CD4-positive, CD25-positive, alpha-beta regulatory T cell (primary cell): ENCODE data around the gene TMEM106B. TPM values are rescaled to one million over a fixed set of nuclear protein-coding genes. Genes with fewer than 3 reads are reported as not detected.

Experiments
- ATAC-seq, 2 donors: fragments of 150-1000 bp; cut with Tn5 transposase; one replicate each; pipeline ENCODE4 v1.10.0; 2021; ENCODE audit warnings: low read depth in 2 of 2, moderate number of reproducible peaks in 2 of 2, moderate library complexity in 1 of 2
- DNase-seq, 3 donors: peaks; one replicate each; pipeline versions ENCODE4 v3.0.0 to v3.0.0-alpha.2; 2012 to 2022; ENCODE audit warnings: mixed read lengths in 1 of 3
- H3K27ac ChIP-seq: one replicate; pipeline ENCODE4 v1.7.0; 2013; ENCODE audit warnings: mild to moderate bottlenecking, low read length; ENCODE audit not compliant: insufficient read depth, poor library complexity, severe bottlenecking
- H3K27me3 ChIP-seq: one replicate; pipeline ENCODE4 v1.7.0; 2013; ENCODE audit warnings: low read length; ENCODE audit not compliant: control insufficient read depth, insufficient read depth
- H3K36me3 ChIP-seq: one replicate; pipeline ENCODE4 v1.7.0; 2013; ENCODE audit warnings: mild to moderate bottlenecking, low read length, moderate library complexity; ENCODE audit not compliant: control insufficient read depth, insufficient read depth
- H3K4me1 ChIP-seq: 2 replicates; pipeline ENCODE4 v1.7.0; 2013; ENCODE audit warnings: mild to moderate bottlenecking, low read length; ENCODE audit not compliant: insufficient read depth, control insufficient read depth, poor library complexity, severe bottlenecking
- H3K4me3 ChIP-seq: one replicate; pipeline ENCODE4 v1.7.0; 2013; ENCODE audit warnings: low read depth, mild to moderate bottlenecking, low read length, moderate library complexity
- H3K9me3 ChIP-seq, 2 experiments: 1 replicate in 1 of 2; 2 replicates in 1 of 2; pipeline ENCODE4 v1.7.0; 2013; ENCODE audit warnings: low read length in 2 of 2, mild to moderate bottlenecking in 1 of 2, moderate library complexity in 1 of 2; ENCODE audit not compliant: control insufficient read depth in 2 of 2
- H3K27ac Mint-ChIP-seq, 3 donors: one replicate each; pipeline ENCODE4 v1.8.0; 2020 to 2022; ENCODE audit warnings: mild to moderate bottlenecking in 3 of 3, mixed read lengths in 3 of 3, moderate library complexity in 2 of 3
- H3K27me3 Mint-ChIP-seq: one replicate; pipeline ENCODE4 v1.8.0; 2022; ENCODE audit warnings: mild to moderate bottlenecking, mixed read lengths
- H3K36me3 Mint-ChIP-seq: one replicate; pipeline ENCODE4 v1.8.0; 2020; ENCODE audit warnings: mixed read lengths
- H3K4me1 Mint-ChIP-seq, 4 donors: one replicate each; pipeline ENCODE4 v1.8.0; 2020 to 2022; ENCODE audit warnings: mixed read lengths in 4 of 4, mild to moderate bottlenecking in 1 of 4
- H3K4me3 Mint-ChIP-seq, 4 donors: one replicate each; pipeline ENCODE4 v1.8.0; 2020 to 2022; ENCODE audit warnings: mild to moderate bottlenecking in 4 of 4, mixed read lengths in 4 of 4, moderate library complexity in 3 of 4
- H3K9me3 Mint-ChIP-seq, 7 donors: one replicate each; pipeline ENCODE4 v1.8.0; 2020 to 2022; ENCODE audit warnings: mixed read lengths in 7 of 7, mild to moderate bottlenecking in 3 of 7, moderate library complexity in 2 of 7
- polyA plus RNA-seq, 4 donors: library from polyadenylated mRNA; unstranded; fragments of 300-500 nt; fragmentation: Illumina TruSeq; gene quantifications; one replicate each; pipeline ENCODE4 v1.2.3, GENCODE V29; 2021
- total RNA-seq: library from RNA; stranded (reverse); gene quantifications from one replicate; pipeline ENCODE4 v1.2.3, GENCODE V29; 2022

Gene TMEM106B
- total and polyA plus RNA-seq, 5 donors from 2014 or later = 19.0 to 43.8 (median 36.4) TPM

GRCh38 chr7:12194426-12194825 lies 16.7 kb upstream of the TMEM106B start:
- Mint-ChIP-seq H3K4me3 (no peak overlapping the region), H3K36me3 (no peaks in the 10 kb centered on the region), H3K9me3 (no peaks in the 10 kb centered on the region), H3K4me1 (no peaks in the 10 kb centered on the region), H3K27ac (no peak overlapping the region), H3K27me3 (peaks cover 27% of the 10 kb centered on the region)
- no peaks in the 10 kb centered on the region for H3K36me3 ChIP-seq
- DNase-seq (no peak), ATAC-seq (no peak)
- H3K27ac ChIP-seq = no peak overlapping the region
- H3K4me3 ChIP-seq = no peak overlapping the region
- H3K4me1 ChIP-seq = no peaks in the 10 kb centered on the region
- H3K27me3 ChIP-seq = peaks cover 5% of the 10 kb centered on the region
- H3K9me3 ChIP-seq = no peaks in the 10 kb centered on the region

GRCh38 chr7:12196386-12196785 lies 14.7 kb upstream of the TMEM106B start:
- Mint-ChIP-seq H3K36me3 (no peaks in the 10 kb centered on the region), H3K4me3 (peak overlapping the region in 1 of 4 donors; percentile 29), H3K4me1 (no peaks in the 10 kb centered on the region), H3K27ac (no peak overlapping the region), H3K9me3 (peaks cover 0 to 3% (median 0%) of the 10 kb centered on the region in 7 donors), H3K27me3 (peaks cover 36% of the 10 kb centered on the region)
- DNase-seq (no peak), ATAC-seq (no peak)
- H3K4me3 ChIP-seq = no peak overlapping the region
- H3K9me3 ChIP-seq = no peaks in the 10 kb centered on the region
- H3K36me3 ChIP-seq = no peaks in the 10 kb centered on the region
- peaks cover 7% of the 10 kb centered on the region for H3K27me3 ChIP-seq
- H3K27ac ChIP-seq = no peak overlapping the region
- no peaks in the 10 kb centered on the region for H3K4me1 ChIP-seq

DNA sequence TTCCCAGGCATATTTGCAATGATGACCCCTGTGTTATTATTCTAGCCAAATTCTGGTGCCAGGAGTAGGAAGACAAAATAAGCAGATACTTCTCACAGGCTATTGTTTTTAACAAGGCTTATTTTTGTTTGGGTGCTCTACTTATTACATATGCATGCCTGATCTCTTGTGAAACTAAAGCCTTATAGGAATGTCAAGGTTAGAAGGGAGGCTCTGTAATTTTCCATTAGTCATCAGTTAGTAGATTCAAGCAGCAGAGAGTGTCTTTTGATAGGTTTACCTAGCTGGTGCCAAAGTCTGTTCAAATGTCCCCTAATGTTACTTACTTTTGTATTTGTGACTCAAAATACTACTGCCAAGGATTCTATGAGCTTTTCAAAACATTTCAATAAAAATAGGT lies 11.7 kb upstream of the TMEM106B start:
- Histone ChIP-seq H3K36me3 (no peaks in the 10 kb centered on the region), H3K4me1 (no peaks in the 10 kb centered on the region), H3K27me3 (peaks cover 10% of the 10 kb centered on the region), H3K4me3 (no peak overlapping the region), H3K27ac (no peak overlapping the region), H3K9me3 (no peaks in the 10 kb centered on the region)
- Mint-ChIP-seq H3K4me1 (no peaks in the 10 kb centered on the region), H3K27ac (no peak overlapping the region), H3K4me3 (no peak overlapping the region), H3K9me3 (peaks cover 0 to 3% (median 0%) of the 10 kb centered on the region in 7 donors), H3K36me3 (no peaks in the 10 kb centered on the region), H3K27me3 (peaks cover 51% of the 10 kb centered on the region)
- DNase-seq (no peak), ATAC-seq (no peak)

DNA sequence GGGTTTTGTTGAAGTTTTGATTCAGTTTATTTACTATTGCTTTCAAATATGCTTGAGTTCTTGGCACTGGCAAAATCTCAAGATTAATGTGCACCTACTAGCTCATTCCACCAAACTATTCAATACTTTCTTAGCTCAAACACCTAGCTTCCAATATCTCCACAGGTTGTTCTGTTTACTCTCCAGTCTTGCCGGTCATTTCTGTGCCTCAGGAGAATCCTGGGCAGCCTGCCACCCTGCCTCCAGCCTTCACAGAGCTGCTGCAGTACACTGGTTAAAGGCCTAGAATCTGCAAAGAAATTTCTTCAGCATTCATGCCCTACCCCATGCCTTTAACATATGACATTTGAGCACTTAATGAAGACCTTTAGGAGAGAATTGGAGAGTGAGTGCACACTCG lies 4.0 kb upstream of the TMEM106B start:
- Mint-ChIP-seq H3K4me1 (peaks cover 7 to 16% (median 14%) of the 10 kb centered on the region in 4 donors), H3K27ac (no peak overlapping the region), H3K36me3 (no peaks in the 10 kb centered on the region), H3K4me3 (no peak overlapping the region), H3K9me3 (no peaks in the 10 kb centered on the region), H3K27me3 (peaks cover 62% of the 10 kb centered on the region)
- no peak overlapping the region for H3K27ac ChIP-seq
- no peaks in the 10 kb centered on the region for H3K9me3 ChIP-seq
- peaks cover 15% of the 10 kb centered on the region for H3K4me1 ChIP-seq
- H3K36me3 ChIP-seq = no peaks in the 10 kb centered on the region
- peaks cover 17% of the 10 kb centered on the region for H3K27me3 ChIP-seq
- H3K4me3 ChIP-seq = no peak overlapping the region
- DNase-seq (no peak), ATAC-seq (no peak)

DNA sequence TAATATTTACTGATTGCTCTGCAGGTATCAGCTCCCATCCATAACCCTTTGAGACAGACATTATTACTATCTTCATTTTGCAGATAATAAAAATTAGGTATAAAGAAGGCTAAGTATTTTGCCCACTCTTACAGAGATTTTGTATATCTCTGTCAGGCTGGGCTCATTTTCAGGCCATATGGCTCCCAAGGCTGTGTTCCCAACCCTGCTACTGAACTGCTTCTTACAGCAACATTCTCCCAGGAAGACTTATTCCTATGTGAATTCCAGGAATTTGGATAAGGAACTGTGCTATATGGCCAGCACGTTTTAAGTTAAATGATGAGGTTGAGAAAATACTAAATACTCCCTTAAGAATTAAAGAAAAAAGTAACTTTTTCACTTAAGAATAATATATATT lies 1.9 kb upstream of the TMEM106B start:
- H3K4me3 Mint-ChIP-seq = peak overlapping the region in 1 of 4 donors; percentile 93
- no peak overlapping the region for H3K27ac Mint-ChIP-seq

DNA sequence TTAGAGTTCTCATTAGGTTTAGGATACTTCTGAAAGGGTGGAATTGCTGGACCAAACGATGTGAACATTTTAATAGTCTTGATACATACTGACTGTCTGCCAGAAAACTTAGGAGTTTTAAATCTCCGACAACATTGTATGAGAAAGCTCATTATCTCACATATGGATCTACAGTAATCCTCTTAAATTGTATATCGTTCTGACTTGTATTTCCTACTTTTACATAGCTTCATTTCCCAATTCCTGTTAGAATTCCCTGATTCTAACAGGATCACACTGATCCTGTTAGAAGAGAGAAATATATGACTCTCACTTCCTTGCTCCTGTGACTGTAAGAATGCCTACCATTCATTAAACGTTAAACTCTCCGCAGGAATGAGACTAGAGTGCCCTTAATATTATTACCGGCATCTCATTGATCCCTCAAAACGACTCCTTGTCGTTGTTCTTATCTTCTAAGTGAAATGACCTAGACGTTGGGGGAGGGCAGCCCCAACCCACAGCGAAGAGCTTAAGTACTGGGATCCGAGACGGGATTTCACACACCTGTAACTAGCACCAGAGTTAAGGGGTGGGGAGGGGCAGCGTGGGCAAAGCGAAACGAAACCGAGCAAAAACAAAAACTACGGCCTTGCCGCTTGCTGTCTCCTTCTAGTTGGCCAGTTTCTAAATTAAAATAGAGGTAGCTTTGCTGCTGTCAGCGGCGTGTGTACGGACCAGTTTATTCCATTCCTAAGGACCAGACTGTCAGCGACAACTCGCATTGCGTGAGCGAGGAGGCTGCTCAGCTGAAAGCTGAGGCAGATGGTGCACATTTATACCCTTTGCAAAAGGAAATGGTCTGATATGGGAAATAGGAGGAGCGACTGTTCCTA lies 678 bp upstream of the TMEM106B start:
- ATAC-seq = peak; percentile 15 to 36
- peak overlapping the region; percentile 96 for H3K4me3 ChIP-seq
- peak overlapping the region; percentile 96 for H3K27ac ChIP-seq
- Mint-ChIP-seq H3K9me3 (no peaks in the 10 kb centered on the region), H3K4me1 (peaks cover 25 to 39% (median 31%) of the 10 kb centered on the region in 4 donors), H3K36me3 (peaks cover 8% of the 10 kb centered on the region), H3K27me3 (peaks cover 44% of the 10 kb centered on the region), H3K4me3 (peak overlapping the region; percentile 93 to 99 (median 98)), H3K27ac (peak overlapping the region; percentile 98 to 100 (median 99))
- DNase-seq = no peak
- H3K27me3 ChIP-seq = peaks cover 15% of the 10 kb centered on the region
- no peaks in the 10 kb centered on the region for H3K9me3 ChIP-seq
- peaks cover 32% of the 10 kb centered on the region for H3K4me1 ChIP-seq
- peaks cover 6% of the 10 kb centered on the region for H3K36me3 ChIP-seq

More for the DNA sequence above, 1.9 kb upstream of the TMEM106B start:
- H3K36me3 ChIP-seq = no peaks in the 10 kb centered on the region
- Mint-ChIP-seq H3K36me3 (peaks cover 2% of the 10 kb centered on the region), H3K9me3 (no peaks in the 10 kb centered on the region), H3K27me3 (peaks cover 45% of the 10 kb centered on the region), H3K4me1 (peaks cover 18 to 33% (median 24%) of the 10 kb centered on the region in 4 donors)
- H3K4me1 ChIP-seq = peaks cover 32% of the 10 kb centered on the region
- no peaks in the 10 kb centered on the region for H3K9me3 ChIP-seq
- H3K27me3 ChIP-seq = peaks cover 15% of the 10 kb centered on the region
- H3K4me3 ChIP-seq = no peak overlapping the region
- H3K27ac ChIP-seq = no peak overlapping the region
- DNase-seq = no peak
- no peak for ATAC-seq

- peak overlapping the region; percentile 93 to 99 (median 98) for H3K4me3 Mint-ChIP-seq
- peak in 1 of 3 donors; percentile 14 for DNase-seq
- peaks cover 32% of the 10 kb centered on the region for H3K27me3 Mint-ChIP-seq
- peaks cover 14% of the 10 kb centered on the region for H3K36me3 Mint-ChIP-seq
- no peak for ATAC-seq
- Histone ChIP-seq H3K36me3 (peaks cover 13% of the 10 kb centered on the region), H3K27me3 (peaks cover 12% of the 10 kb centered on the region), H3K4me3 (peak overlapping the region; percentile 85), H3K4me1 (peaks cover 32% of the 10 kb centered on the region), H3K27ac (peak overlapping the region; percentile 96), H3K9me3 (no peaks in the 10 kb centered on the region)
- H3K27ac Mint-ChIP-seq = peak overlapping the region; percentile 97 to 99 (median 99)
- H3K4me1 Mint-ChIP-seq = peaks cover 31 to 45% (median 42%) of the 10 kb centered on the region in 4 donors
- H3K9me3 Mint-ChIP-seq = peaks cover 0 to 2% (median 0%) of the 10 kb centered on the region in 7 donors
Observed at GRCh38 chr7:12211711-12212485, 804 bp downstream of the TMEM106B start.
